ENCODE measurements around the gene SUPV3L1. TPM values are rescaled to one million over a fixed set of nuclear protein-coding genes. Genes with fewer than 3 reads are reported as not detected.

The SUPV3L1 gene
- total and polyA plus RNA-seq, 7 donors: 20.8 to 36.2 (median 26.3) TPM

- no peaks in the 10 kb centered on the region for H3K9me3 ChIP-seq
- no peak overlapping the region for H3K4me3 ChIP-seq
- no peaks in the 10 kb centered on the region for H3K27me3 ChIP-seq
- H3K4me1 ChIP-seq: no peaks in the 10 kb centered on the region
- DNase-seq: no peak
- intact Hi-C loops (cut with DNase I): no loop called here
- no peak overlapping the region for H3K27ac ChIP-seq
- WGBS, 2 donors: 27 to 71% methylated on average over 3 of the region's 3 CpGs
- peaks cover 12 to 44% (median 24%) of the 10 kb centered on the region in 4 donors for H3K36me3 ChIP-seq
- TF ChIP-seq POLR2A (IDR thresholded peaks at IDR 0.05) (no peak), CTCF (IDR thresholded peaks at IDR 0.05) (no peak), EP300 (IDR thresholded peaks at IDR 0.05) (no peak), POLR2AphosphoS5 (IDR thresholded peaks at IDR 0.05) (no peak)
Observed at GRCh38 chr10:69209787-69210484, 29.9 kb downstream of the SUPV3L1 start.

GRCh38 chr10:69211104-69211503, 31.1 kb downstream of the SUPV3L1 start:
- no peaks in the 10 kb centered on the region for H3K4me1 ChIP-seq
- DNase-seq: no peak
- H3K27ac ChIP-seq: no peak overlapping the region
- no peak for TF ChIP-seq POLR2A (IDR thresholded peaks at IDR 0.05)
- TF ChIP-seq CTCF (IDR thresholded peaks at IDR 0.05): no peak
- TF ChIP-seq EP300 (IDR thresholded peaks at IDR 0.05): no peak
- TF ChIP-seq POLR2AphosphoS5 (IDR thresholded peaks at IDR 0.05): no peak
- intact Hi-C loops (cut with DNase I): no loop called here
- H3K4me3 ChIP-seq: no peak overlapping the region
- H3K9me3 ChIP-seq: no peaks in the 10 kb centered on the region
- H3K36me3 ChIP-seq: peaks cover 9 to 32% (median 20%) of the 10 kb centered on the region in 4 donors
- H3K27me3 ChIP-seq: no peaks in the 10 kb centered on the region
- 57 to 83% methylated on average over 2 of the region's 2 CpGs for WGBS, 2 donors

GRCh38 chr10:69211524-69211923, 31.5 kb downstream of the SUPV3L1 start:
- H3K27me3 ChIP-seq: no peaks in the 10 kb centered on the region
- 91 to 93% methylated on average over 3 of the region's 3 CpGs for WGBS, 2 donors
- no peak for TF ChIP-seq POLR2A (IDR thresholded peaks at IDR 0.05)
- no peak for TF ChIP-seq EP300 (IDR thresholded peaks at IDR 0.05)
- TF ChIP-seq POLR2AphosphoS5 (IDR thresholded peaks at IDR 0.05): no peak
- TF ChIP-seq CTCF (IDR thresholded peaks at IDR 0.05): no peak
- no peak overlapping the region for H3K4me3 ChIP-seq
- no peak overlapping the region for H3K27ac ChIP-seq
- peaks cover 9 to 28% (median 17%) of the 10 kb centered on the region in 4 donors for H3K36me3 ChIP-seq
- no peak for DNase-seq
- intact Hi-C loops (cut with DNase I): no loop called here
- no peaks in the 10 kb centered on the region for H3K4me1 ChIP-seq
- no peaks in the 10 kb centered on the region for H3K9me3 ChIP-seq

GRCh38 chr10:69213591-69214311, 33.7 kb downstream of the SUPV3L1 start:
- no peaks in the 10 kb centered on the region for H3K9me3 ChIP-seq
- H3K4me3 ChIP-seq: no peak overlapping the region
- H3K27ac ChIP-seq: no peak overlapping the region
- WGBS, 2 donors: 58 to 59% methylated on average over 5 of the region's 5 CpGs
- DNase-seq: no peak
- H3K36me3 ChIP-seq: peaks cover 0 to 6% (median 1%) of the 10 kb centered on the region in 4 donors
- TF ChIP-seq POLR2A (IDR thresholded peaks at IDR 0.05) (no peak), POLR2AphosphoS5 (IDR thresholded peaks at IDR 0.05) (no peak), CTCF (IDR thresholded peaks at IDR 0.05) (no peak), EP300 (IDR thresholded peaks at IDR 0.05) (no peak)
- H3K27me3 ChIP-seq: peaks cover 0 to 8% (median 0%) of the 10 kb centered on the region in 3 donors
- intact Hi-C loops (cut with DNase I): no loop called here
- H3K4me1 ChIP-seq: no peaks in the 10 kb centered on the region

Data from sigmoid colon (tissue), 7 donors.